ENCODE measurements around the gene BAIAP2. TPM values are rescaled to one million over a fixed set of nuclear protein-coding genes. Genes with fewer than 3 reads are reported as not detected.
A peak's percentile ranks its signal among the peaks of the same experiment; 100 is the strongest.

The BAIAP2 gene
- total and polyA plus RNA-seq, 9 donors, result 12.0 to 80.6 (median 23.2) TPM

DNA sequence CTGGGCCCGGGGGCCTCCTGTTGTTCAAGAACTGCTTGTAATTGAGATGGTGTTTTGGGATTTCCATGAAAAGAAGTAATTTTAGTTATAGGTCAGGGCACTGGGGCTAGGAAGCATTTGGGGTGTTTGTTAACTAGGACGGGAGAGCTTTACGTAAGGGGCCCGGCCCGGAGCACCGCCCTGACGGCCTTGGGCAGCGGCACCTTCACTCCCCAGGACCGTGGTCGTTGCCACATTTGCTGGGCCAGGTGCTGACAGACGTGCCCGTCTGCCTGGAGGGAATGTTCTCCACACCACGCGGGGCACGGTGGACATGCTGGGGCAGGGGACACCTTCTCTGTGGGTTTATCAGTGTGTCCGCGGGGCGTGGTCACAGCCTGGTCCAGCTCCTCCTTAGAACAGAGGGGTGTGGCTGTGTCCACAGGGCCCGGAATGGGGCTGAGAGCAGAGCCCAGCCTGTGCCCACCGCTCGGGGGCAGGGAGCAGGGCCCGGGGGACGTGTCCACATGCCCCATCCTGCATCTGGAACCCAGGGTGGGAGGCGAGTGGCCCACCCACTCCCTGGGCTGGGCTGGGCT is 57.7 kb downstream of the BAIAP2 start:
- 88 to 94% (median 88%) methylated on average over 14 to 24 of the region's 24 CpGs for WGBS, 3 donors
- Histone ChIP-seq H3K4me3 (no peak overlapping the region), H3K27me3 (no peaks in the 10 kb centered on the region), H3K27ac (no peak overlapping the region), H3K9me3 (no peaks in the 10 kb centered on the region), H3K36me3 (no peaks in the 10 kb centered on the region), H3K4me1 (ENCODE audit: insufficient read depth) (peaks cover 9% of the 10 kb centered on the region)
- intact Hi-C loops (cut with DNase I), result no loop called here
- DNase-seq, result no peak
- TF ChIP-seq, protein P1, sequence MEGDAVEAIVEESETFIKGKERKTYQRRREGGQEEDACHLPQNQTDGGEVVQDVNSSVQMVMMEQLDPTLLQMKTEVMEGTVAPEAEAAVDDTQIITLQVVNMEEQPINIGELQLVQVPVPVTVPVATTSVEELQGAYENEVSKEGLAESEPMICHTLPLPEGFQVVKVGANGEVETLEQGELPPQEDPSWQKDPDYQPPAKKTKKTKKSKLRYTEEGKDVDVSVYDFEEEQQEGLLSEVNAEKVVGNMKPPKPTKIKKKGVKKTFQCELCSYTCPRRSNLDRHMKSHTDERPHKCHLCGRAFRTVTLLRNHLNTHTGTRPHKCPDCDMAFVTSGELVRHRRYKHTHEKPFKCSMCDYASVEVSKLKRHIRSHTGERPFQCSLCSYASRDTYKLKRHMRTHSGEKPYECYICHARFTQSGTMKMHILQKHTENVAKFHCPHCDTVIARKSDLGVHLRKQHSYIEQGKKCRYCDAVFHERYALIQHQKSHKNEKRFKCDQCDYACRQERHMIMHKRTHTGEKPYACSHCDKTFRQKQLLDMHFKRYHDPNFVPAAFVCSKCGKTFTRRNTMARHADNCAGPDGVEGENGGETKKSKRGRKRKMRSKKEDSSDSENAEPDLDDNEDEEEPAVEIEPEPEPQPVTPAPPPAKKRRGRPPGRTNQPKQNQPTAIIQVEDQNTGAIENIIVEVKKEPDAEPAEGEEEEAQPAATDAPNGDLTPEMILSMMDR (IDR thresholded peaks at IDR 0.05), result no peak
- no peak for TF ChIP-seq POLR2A (IDR thresholded peaks at IDR 0.05)
- TF ChIP-seq EP300 (IDR thresholded peaks at IDR 0.05), result no peak

DNA sequence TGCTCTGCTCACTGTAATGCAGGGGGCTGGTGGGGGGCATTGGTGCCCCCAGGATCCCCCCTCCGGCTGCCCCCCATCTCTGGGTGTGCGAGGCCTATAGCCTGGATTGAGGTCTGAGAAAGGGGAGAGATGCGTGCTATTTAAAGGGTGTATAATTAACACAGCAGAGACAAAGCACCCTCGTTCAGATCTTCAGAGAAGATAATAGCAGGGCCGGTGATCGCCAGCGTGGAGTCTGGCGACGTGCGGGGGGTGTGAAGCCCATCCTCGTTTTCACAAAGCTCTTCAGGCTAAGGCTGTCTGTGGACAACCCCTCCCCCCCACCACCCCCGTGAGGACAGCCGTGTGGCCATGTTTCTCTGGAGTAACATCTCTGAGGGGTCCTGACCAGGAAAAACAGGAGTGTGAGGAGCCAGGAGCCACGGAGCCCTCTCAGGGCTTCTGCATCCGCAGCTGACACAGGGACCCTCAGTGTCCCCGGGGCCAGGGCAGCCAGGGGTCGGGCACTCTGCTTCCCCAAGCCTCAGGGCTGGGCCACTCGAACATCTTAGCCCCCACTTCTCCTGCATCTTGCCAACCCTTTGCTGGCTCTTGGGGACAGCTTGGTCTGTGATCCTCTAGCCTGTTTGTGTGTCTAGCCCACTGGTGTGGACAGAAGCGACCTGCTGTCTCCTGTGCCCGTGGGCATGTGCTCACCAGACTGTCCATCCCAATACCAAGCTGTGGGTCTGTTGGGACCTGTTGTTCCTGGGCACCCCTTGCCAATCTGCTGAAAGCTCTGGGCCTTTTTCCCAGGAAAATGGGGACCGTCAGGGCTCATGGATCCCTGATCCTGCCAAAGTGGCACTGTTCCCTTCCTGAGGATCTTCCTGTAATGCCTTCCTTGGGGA is 58.9 kb downstream of the BAIAP2 start:
- TF ChIP-seq, protein P1 (IDR thresholded peaks at IDR 0.05), result no peak
- TF ChIP-seq POLR2A (IDR thresholded peaks at IDR 0.05) (no peak), EP300 (IDR thresholded peaks at IDR 0.05) (no peak)
- WGBS, 3 donors, result 86 to 92% (median 89%) methylated on average over 18 to 21 of the region's 21 CpGs
- no peak for DNase-seq
- Histone ChIP-seq H3K4me3 (no peak overlapping the region), H3K27ac (no peak overlapping the region), H3K36me3 (no peaks in the 10 kb centered on the region), H3K4me1 (ENCODE audit: insufficient read depth) (peaks cover 10% of the 10 kb centered on the region), H3K9me3 (no peaks in the 10 kb centered on the region), H3K27me3 (no peaks in the 10 kb centered on the region)
- intact Hi-C loops (cut with DNase I), result loop anchor here in 1 of 4 donors (2.0 kb wide), 1 partner anchor 103 kb away; the partner anchor contains the start of gene CHMP6

DNA sequence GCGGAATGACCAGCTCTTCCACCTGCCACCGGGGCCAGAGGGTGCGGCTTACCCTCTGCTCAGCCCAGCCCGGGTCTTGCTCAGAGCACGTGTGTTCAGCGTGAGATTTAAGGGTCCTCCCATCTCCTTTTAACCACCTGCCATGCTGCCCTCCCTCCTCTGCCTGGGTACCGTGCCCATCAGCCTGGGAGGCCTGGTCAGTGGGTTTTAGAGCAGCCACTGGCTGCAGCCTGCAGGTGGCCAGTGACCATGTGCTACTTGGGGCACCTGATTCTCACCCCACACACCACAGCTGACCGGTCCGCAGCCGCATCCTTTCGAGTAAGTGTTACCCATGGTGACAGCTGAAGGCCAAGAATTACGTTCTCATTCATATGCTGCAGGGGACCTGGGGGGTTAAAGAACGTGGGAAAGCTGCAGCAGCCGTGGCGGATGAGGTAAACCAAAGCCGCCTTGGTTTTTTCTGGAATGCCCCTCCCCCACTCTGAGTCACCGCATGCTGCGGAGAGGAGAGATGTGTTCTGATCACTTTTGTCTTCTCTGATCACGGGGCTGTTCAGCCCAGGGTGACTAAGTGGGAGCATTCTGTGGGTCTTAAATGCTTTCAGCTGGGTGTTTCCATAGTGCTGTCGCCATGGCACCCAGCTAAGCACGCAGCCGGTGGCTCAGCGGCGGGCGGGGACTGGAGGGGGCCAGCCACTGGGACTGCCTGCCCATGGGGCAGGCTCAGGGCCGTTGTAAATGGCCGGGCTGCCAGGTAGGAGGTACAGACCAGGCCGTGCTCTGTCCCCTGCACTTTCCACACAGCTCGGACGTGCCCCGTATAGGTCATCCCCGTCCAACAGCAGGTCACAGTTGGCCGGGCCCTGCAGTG is 59.8 kb downstream of the BAIAP2 start:
- Histone ChIP-seq H3K36me3 (no peaks in the 10 kb centered on the region), H3K4me3 (no peak overlapping the region), H3K27ac (peak overlapping the region; percentile 2 to 81), H3K9me3 (no peaks in the 10 kb centered on the region), H3K4me1 (ENCODE audit: insufficient read depth) (peaks cover 10% of the 10 kb centered on the region), H3K27me3 (no peaks in the 10 kb centered on the region)
- TF ChIP-seq EP300 (IDR thresholded peaks at IDR 0.05), result no peak
- TF ChIP-seq, protein P1 (IDR thresholded peaks at IDR 0.05), result no peak
- no peak for TF ChIP-seq POLR2A (IDR thresholded peaks at IDR 0.05)
- WGBS, 3 donors, result 33 to 38% (median 35%) methylated on average over 28 to 33 of the region's 33 CpGs
- intact Hi-C loops (cut with DNase I), result loop anchor here in 3 of 4 donors (2.0 to 5.0 kb wide), 5 partner anchors 57 to 104 kb away; partner anchors contain the start of genes CHMP6 (in 2 of the 3) and BAIAP2 (in 1 of the 3)
- DNase-seq, result peak; percentile 78 to 85 (median 81)

DNA sequence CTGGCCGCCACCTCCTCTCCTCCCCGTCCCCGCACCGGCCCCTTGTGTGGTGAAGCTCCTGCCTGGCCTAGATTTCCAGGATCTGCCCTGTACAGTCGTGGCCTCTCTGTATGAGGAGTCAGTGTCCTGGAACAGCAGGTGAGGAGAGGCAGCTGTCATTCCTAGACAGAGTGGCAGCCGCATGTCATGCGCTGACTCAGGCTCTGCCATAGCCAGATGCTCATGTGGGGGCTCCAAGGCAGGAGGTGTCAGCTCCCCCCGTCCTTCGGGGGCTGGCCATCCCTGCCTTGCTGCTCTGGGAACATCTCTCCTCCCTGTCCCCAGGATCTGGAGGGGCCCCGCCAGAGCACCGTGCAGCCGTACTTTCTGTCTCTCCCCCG is 60.4 kb downstream of the BAIAP2 start:
- Histone ChIP-seq H3K36me3 (no peaks in the 10 kb centered on the region), H3K27me3 (no peaks in the 10 kb centered on the region), H3K4me1 (ENCODE audit: insufficient read depth) (peaks cover 10% of the 10 kb centered on the region), H3K9me3 (no peaks in the 10 kb centered on the region), H3K4me3 (no peak overlapping the region), H3K27ac (peak overlapping the region; percentile 2 to 81)
- DNase-seq, result no peak
- TF ChIP-seq EP300 (IDR thresholded peaks at IDR 0.05), result no peak
- TF ChIP-seq, protein P1 (IDR thresholded peaks at IDR 0.05), result no peak
- no peak for TF ChIP-seq POLR2A (IDR thresholded peaks at IDR 0.05)
- intact Hi-C loops (cut with DNase I), result loop anchor here in 3 of 4 donors (2.0 to 5.0 kb wide), 5 partner anchors 58 to 105 kb away; partner anchors contain the start of genes CHMP6 (in 2 of the 3) and BAIAP2 (in 1 of the 3)
- WGBS, 3 donors, result 62 to 74% (median 67%) methylated on average over 13 of the region's 13 CpGs
